WTC11 (cell line): ENCODE data around the gene TPT1.

Experiments used
- EMX1 ChIP-seq: fragments of 250-450 bp; sonication (Bioruptor Pico); IDR thresholded peaks from 2 replicates; pipeline ENCODE4 v1.8.0; 2021; ENCODE audit warnings: mild to moderate bottlenecking
- ETV6 ChIP-seq: sonication (generic); formaldehyde crosslinking; IDR thresholded peaks from 2 replicates; pipeline ENCODE4 v1.8.1; 2022; ENCODE audit warnings: mild to moderate bottlenecking, missing genetic modification reagents
- NFYB ChIP-seq: sonication (generic); formaldehyde crosslinking; conservative IDR thresholded peaks from 2 replicates; pipeline ENCODE4 v1.8.0; 2022; ENCODE audit warnings: low read depth, missing genetic modification reagents
- TEAD4 ChIP-seq: sonication (generic); formaldehyde crosslinking; IDR thresholded peaks from 2 replicates; pipeline ENCODE4 v1.8.0; 2022; ENCODE audit warnings: mild to moderate bottlenecking, missing genetic modification reagents
- ZNF416 ChIP-seq: fragments of 250-450 bp; sonication (Bioruptor Pico); IDR thresholded peaks from 2 replicates; pipeline ENCODE4 v1.9.0; 2021; ENCODE audit warnings: mild to moderate bottlenecking, inconsistent platforms
- ZNF423 ChIP-seq: fragments of 250-450 bp; sonication (Bioruptor Pico); IDR thresholded peaks from 2 replicates; pipeline ENCODE4 v2.1.2; 2022; ENCODE audit warnings: mild to moderate bottlenecking, moderate library complexity
- TF ChIP-seq, protein P1 (sequence below): fragments of 200-600 bp; IDR thresholded peaks from 2 replicates; pipeline ENCODE4 v1.8.0; 2022; ENCODE audit warnings: antibody characterized with exemption
- TF ChIP-seq, protein P2 (sequence below): sonication (generic); formaldehyde crosslinking; IDR thresholded peaks from 2 replicates; pipeline ENCODE4 v1.8.0; 2022; ENCODE audit warnings: mild to moderate bottlenecking, missing genetic modification reagents
- TF ChIP-seq, protein P3 (sequence below): sonication (generic); formaldehyde crosslinking; IDR thresholded peaks from 2 replicates; pipeline ENCODE4 v1.8.1; 2023; ENCODE audit warnings: mild to moderate bottlenecking, missing genetic modification reagents
- TF ChIP-seq, protein P4 (sequence below): sonication (generic); formaldehyde crosslinking; IDR thresholded peaks from 2 replicates; pipeline ENCODE4 v1.8.1; 2022; ENCODE audit warnings: low read depth, missing genetic modification reagents, borderline replicate concordance
- TF ChIP-seq, protein P5 (sequence below): sonication (generic); formaldehyde crosslinking; conservative IDR thresholded peaks from 2 replicates; pipeline ENCODE4 v1.8.1; 2022; ENCODE audit warnings: mild to moderate bottlenecking, missing genetic modification reagents

DNA sequence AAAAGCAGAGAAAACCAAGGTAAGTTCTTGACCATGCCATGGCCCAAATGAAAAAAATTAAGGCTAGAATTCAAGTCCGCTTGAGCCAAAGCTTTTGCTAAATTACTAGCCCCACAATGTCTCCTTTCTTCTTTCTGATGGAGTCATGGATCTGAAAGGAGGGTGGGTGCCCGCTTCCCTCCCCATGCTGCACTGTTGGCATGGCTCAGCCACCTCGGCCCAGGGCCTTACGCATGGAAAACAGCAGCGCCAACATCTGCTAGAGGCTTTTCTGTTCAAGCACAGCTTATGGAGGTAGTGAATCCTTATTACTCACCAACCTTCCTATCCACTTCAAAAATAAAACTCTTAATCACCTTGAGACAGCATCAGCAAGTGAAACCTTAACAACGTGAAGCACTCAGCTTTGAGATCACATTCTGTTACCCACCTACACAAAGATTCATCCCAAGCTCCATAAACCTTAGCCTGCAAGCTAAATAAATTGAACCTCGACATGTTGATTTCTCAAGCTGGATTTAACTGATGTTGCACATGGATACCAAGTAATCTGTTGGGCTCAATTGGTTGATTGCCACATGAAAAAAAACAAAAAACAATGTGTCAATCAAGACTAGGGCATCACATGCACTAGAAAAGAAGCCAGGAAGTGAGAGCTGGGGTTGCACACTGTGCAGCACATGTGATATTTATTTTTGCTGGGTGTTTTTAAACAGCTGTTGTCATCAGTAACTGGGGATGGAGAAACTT, 43.4 kb downstream of the TPT1 start:
- TF ChIP-seq, protein P1, sequence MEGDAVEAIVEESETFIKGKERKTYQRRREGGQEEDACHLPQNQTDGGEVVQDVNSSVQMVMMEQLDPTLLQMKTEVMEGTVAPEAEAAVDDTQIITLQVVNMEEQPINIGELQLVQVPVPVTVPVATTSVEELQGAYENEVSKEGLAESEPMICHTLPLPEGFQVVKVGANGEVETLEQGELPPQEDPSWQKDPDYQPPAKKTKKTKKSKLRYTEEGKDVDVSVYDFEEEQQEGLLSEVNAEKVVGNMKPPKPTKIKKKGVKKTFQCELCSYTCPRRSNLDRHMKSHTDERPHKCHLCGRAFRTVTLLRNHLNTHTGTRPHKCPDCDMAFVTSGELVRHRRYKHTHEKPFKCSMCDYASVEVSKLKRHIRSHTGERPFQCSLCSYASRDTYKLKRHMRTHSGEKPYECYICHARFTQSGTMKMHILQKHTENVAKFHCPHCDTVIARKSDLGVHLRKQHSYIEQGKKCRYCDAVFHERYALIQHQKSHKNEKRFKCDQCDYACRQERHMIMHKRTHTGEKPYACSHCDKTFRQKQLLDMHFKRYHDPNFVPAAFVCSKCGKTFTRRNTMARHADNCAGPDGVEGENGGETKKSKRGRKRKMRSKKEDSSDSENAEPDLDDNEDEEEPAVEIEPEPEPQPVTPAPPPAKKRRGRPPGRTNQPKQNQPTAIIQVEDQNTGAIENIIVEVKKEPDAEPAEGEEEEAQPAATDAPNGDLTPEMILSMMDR = no peak
- TF ChIP-seq TEAD4 (no peak), EMX1 (no peak), ZNF416 (CRISPR knock-in tag) (no peak), ETV6 (no peak), NFYB (CRISPR knock-in tag) (no peak), ZNF423 (CRISPR knock-in tag) (no peak)
- TF ChIP-seq, protein P2, sequence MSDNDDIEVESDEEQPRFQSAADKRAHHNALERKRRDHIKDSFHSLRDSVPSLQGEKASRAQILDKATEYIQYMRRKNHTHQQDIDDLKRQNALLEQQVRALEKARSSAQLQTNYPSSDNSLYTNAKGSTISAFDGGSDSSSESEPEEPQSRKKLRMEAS = no peak
- TF ChIP-seq, protein P3, sequence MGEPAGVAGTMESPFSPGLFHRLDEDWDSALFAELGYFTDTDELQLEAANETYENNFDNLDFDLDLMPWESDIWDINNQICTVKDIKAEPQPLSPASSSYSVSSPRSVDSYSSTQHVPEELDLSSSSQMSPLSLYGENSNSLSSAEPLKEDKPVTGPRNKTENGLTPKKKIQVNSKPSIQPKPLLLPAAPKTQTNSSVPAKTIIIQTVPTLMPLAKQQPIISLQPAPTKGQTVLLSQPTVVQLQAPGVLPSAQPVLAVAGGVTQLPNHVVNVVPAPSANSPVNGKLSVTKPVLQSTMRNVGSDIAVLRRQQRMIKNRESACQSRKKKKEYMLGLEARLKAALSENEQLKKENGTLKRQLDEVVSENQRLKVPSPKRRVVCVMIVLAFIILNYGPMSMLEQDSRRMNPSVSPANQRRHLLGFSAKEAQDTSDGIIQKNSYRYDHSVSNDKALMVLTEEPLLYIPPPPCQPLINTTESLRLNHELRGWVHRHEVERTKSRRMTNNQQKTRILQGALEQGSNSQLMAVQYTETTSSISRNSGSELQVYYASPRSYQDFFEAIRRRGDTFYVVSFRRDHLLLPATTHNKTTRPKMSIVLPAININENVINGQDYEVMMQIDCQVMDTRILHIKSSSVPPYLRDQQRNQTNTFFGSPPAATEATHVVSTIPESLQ (CRISPR knock-in tag) = no peak
- TF ChIP-seq, protein P4, sequence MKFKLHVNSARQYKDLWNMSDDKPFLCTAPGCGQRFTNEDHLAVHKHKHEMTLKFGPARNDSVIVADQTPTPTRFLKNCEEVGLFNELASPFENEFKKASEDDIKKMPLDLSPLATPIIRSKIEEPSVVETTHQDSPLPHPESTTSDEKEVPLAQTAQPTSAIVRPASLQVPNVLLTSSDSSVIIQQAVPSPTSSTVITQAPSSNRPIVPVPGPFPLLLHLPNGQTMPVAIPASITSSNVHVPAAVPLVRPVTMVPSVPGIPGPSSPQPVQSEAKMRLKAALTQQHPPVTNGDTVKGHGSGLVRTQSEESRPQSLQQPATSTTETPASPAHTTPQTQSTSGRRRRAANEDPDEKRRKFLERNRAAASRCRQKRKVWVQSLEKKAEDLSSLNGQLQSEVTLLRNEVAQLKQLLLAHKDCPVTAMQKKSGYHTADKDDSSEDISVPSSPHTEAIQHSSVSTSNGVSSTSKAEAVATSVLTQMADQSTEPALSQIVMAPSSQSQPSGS (CRISPR knock-in tag) = no peak
- TF ChIP-seq, protein P5, sequence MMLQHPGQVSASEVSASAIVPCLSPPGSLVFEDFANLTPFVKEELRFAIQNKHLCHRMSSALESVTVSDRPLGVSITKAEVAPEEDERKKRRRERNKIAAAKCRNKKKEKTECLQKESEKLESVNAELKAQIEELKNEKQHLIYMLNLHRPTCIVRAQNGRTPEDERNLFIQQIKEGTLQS (CRISPR knock-in tag) = no peak
